Right ventricle myocardium superior (tissue), 1 donor: ENCODE measurements around the gene API5. TPM values are rescaled to one million over a fixed set of nuclear protein-coding genes. Genes with fewer than 3 reads are reported as not detected.

Experiments
- total RNA-seq: library from RNA; stranded (reverse); fragmentation: NEBNext Ultra II Directional; extraction: Animal tissue kit (Norgen Biotek cat#: 25700); gene quantifications from one replicate; pipeline ENCODE4 v1.2.1, GENCODE V29; 2021
- donor health status: DM: no; HTN: yes; CAD: no; lungs with severe emphysema.

API5 gene
- total RNA-seq, 1 donor from 2014 or later, result 36.2 TPM

Other genes with a start within 250 kb of the API5 start
- 28.6 TPM for gene TTC17, start 46.9 kb downstream of the API5 start, total RNA-seq